ENCODE measurements around the gene HECTD1. TPM values are rescaled to one million over a fixed set of nuclear protein-coding genes. Genes with fewer than 3 reads are reported as not detected.

HECTD1 gene
- polyA plus RNA-seq, 1 of the 3 experiments (the other 2 are of a cell fraction) = 43.2 TPM

GRCh38 chr14:31122098-31122611 lies 85.4 kb downstream of the HECTD1 start:
- Histone ChIP-seq H3K4me3 (ENCODE audit: low read depth in 2 of 2, low read length in 1 of 2) (no peak overlapping the region), H3K9ac (no peak overlapping the region), H4K20me1 (ENCODE audit: insufficient read depth) (no peaks in the 10 kb centered on the region), H3K27me3 (ENCODE audit: insufficient read depth) (no peaks in the 10 kb centered on the region), H3K79me2 (ENCODE audit: insufficient read depth) (no peaks in the 10 kb centered on the region; the same call in 1 of the 2 replicates), H3K9me2 (no peaks in the 10 kb centered on the region), H3F3A (replicated peaks; ENCODE audit: insufficient read depth) (no peaks in the 10 kb centered on the region), H3K36me3 (replicated peaks in 1 of 2; ENCODE audit: control insufficient read depth in 1 of 2, insufficient read depth in 2 of 2, low read length in 1 of 2) (peaks cover 60 to 84% of the 10 kb centered on the region in 2 experiments), H3K9me3 (no peaks in the 10 kb centered on the region), H3K27ac (ENCODE audit: low read depth in 2 of 2, low read length in 1 of 2) (no peak overlapping the region), H2AFZ (ENCODE audit: low read depth) (no peak overlapping the region), H3K4me2 (no peak overlapping the region), H3K4me1 (ENCODE audit: control insufficient read depth in 1 of 2, insufficient read depth in 2 of 2, low read depth in 1 of 2, low read length in 1 of 2) (no peaks in the 10 kb centered on the region)
- DNase-seq = no peak
- POLR2A ChIA-PET = no interaction called here
- TF ChIP-seq NFIC (IDR thresholded peaks at IDR 0.05; ENCODE audit: borderline replicate concordance) = no peak
- TF ChIP-seq MXI1 (IDR thresholded peaks at IDR 0.05; ENCODE audit: low read depth, low read length) = no peak
- TF ChIP-seq GATA2 (CRISPR knock-in tag; IDR thresholded peaks at IDR 0.05) = no peak
- TF ChIP-seq POLR2AphosphoS5 (IDR thresholded peaks at IDR 0.05; ENCODE audit: low read depth, low read length) = no peak
- TF ChIP-seq RFX5 (IDR thresholded peaks at IDR 0.05; ENCODE audit: low read length) = no peak
- WGBS (ENCODE audit: low lambda C conversion rate) = 89% methylated on average over 6 of the region's 8 CpGs
- CTCF ChIA-PET = no interaction called here

- Histone ChIP-seq H3K4me2 (no peak overlapping the region), H3K36me3 (replicated peaks in 1 of 2; ENCODE audit: control insufficient read depth in 1 of 2, insufficient read depth in 2 of 2, low read length in 1 of 2) (peaks cover 69 to 83% of the 10 kb centered on the region in 2 experiments), H3K9ac (no peak overlapping the region), H3K9me3 (no peaks in the 10 kb centered on the region), H3K9me2 (no peaks in the 10 kb centered on the region), H3K79me2 (ENCODE audit: insufficient read depth) (no peaks in the 10 kb centered on the region; the same call in 1 of the 2 replicates), H2AFZ (ENCODE audit: low read depth) (no peak overlapping the region), H3K27ac (ENCODE audit: low read depth in 2 of 2, low read length in 1 of 2) (no peak overlapping the region), H3K4me3 (ENCODE audit: low read depth in 2 of 2, low read length in 1 of 2) (no peak overlapping the region), H3F3A (replicated peaks; ENCODE audit: insufficient read depth) (no peaks in the 10 kb centered on the region), H3K4me1 (ENCODE audit: control insufficient read depth in 1 of 2, insufficient read depth in 2 of 2, low read depth in 1 of 2, low read length in 1 of 2) (no peaks in the 10 kb centered on the region), H3K27me3 (ENCODE audit: insufficient read depth) (no peaks in the 10 kb centered on the region), H4K20me1 (ENCODE audit: insufficient read depth) (no peaks in the 10 kb centered on the region)
- no peak for DNase-seq
- ChIA-PET CTCF (no interaction called here), POLR2A (no interaction called here)
- no peak for TF ChIP-seq RCOR1 (IDR thresholded peaks at IDR 0.05; ENCODE audit: low read length)
- TF ChIP-seq NRF1 (IDR thresholded peaks at IDR 0.05; ENCODE audit: low read depth, low read length) = no peak
- no peak for TF ChIP-seq SIN3A (IDR thresholded peaks at IDR 0.05; ENCODE audit: borderline replicate concordance, low read depth, low read length)
- no peak for TF ChIP-seq TCF12 (IDR thresholded peaks at IDR 0.05)
- no peak for TF ChIP-seq NFIC (IDR thresholded peaks at IDR 0.05; ENCODE audit: borderline replicate concordance)
- no peak for TF ChIP-seq IRF3 (IDR thresholded peaks at IDR 0.05; ENCODE audit: low read depth, low read length)
- no peak for TF ChIP-seq YY1 (IDR thresholded peaks at IDR 0.05; ENCODE audit: low read depth)
- no peak for TF ChIP-seq PBX3 (IDR thresholded peaks at IDR 0.05)
- no peak for TF ChIP-seq FOXJ3 (CRISPR knock-in tag; IDR thresholded peaks at IDR 0.05)
- TF ChIP-seq CHD2 (IDR thresholded peaks at IDR 0.05; ENCODE audit: low read length, partially characterized antibody) = no peak
- no peak for TF ChIP-seq FOXM1 (IDR thresholded peaks at IDR 0.05; ENCODE audit: low read depth)
- no peak for TF ChIP-seq RFX5 (IDR thresholded peaks at IDR 0.05; ENCODE audit: low read length)
- no peak for TF ChIP-seq FOSL2 (IDR thresholded peaks at IDR 0.05; ENCODE audit: borderline replicate concordance, low read depth)
- WGBS (ENCODE audit: low lambda C conversion rate) = 87% methylated on average over 3 of the region's 3 CpGs
These were observed 88.7 kb downstream of the HECTD1 start for GRCh38 chr14:31118892-31119291.
